HFF-Myc (cell line): ENCODE data around the gene CFAP65.

ENCODE experiments used
- DNase-seq: peaks from one replicate; pipeline ENCODE4 v3.0.0-alpha.2; 2011; ENCODE audit warnings: low read depth; ENCODE audit errors: extremely low read depth
- H3K4me3 ChIP-seq: replicated peaks from 2 replicates; pipeline ENCODE4 v1.5.1; 2011; ENCODE audit warnings: low read depth, mild to moderate bottlenecking, control low read depth, low read length
- TF ChIP-seq, protein P1 (sequence below): IDR thresholded peaks from 2 replicates; pipeline ENCODE4 v1.5.1; 2012; ENCODE audit warnings: mild to moderate bottlenecking, low read depth, low read length, control low read depth; ENCODE audit errors: missing control alignments

The CFAP65 gene

GRCh38 chr2:219078951-219079350 is 37.6 kb upstream of the CFAP65 start:
- DNase-seq: no peak
- no peak overlapping the region for H3K4me3 ChIP-seq
- TF ChIP-seq, protein P1, sequence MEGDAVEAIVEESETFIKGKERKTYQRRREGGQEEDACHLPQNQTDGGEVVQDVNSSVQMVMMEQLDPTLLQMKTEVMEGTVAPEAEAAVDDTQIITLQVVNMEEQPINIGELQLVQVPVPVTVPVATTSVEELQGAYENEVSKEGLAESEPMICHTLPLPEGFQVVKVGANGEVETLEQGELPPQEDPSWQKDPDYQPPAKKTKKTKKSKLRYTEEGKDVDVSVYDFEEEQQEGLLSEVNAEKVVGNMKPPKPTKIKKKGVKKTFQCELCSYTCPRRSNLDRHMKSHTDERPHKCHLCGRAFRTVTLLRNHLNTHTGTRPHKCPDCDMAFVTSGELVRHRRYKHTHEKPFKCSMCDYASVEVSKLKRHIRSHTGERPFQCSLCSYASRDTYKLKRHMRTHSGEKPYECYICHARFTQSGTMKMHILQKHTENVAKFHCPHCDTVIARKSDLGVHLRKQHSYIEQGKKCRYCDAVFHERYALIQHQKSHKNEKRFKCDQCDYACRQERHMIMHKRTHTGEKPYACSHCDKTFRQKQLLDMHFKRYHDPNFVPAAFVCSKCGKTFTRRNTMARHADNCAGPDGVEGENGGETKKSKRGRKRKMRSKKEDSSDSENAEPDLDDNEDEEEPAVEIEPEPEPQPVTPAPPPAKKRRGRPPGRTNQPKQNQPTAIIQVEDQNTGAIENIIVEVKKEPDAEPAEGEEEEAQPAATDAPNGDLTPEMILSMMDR: no peak

GRCh38 chr2:219078126-219078525 is 36.8 kb upstream of the CFAP65 start:
- TF ChIP-seq, protein P1: no peak
- no peak for DNase-seq
- H3K4me3 ChIP-seq: no peak overlapping the region

- H3K4me3 ChIP-seq: no peak overlapping the region
- no peak for DNase-seq
- TF ChIP-seq, protein P1: no peak
Measured at GRCh38 chr2:219076253-219076652, 34.9 kb upstream of the CFAP65 start.

- H3K4me3 ChIP-seq: no peak overlapping the region
- TF ChIP-seq, protein P1: peak; percentile 67
Measured at GRCh38 chr2:219073413-219074129, 32.3 kb upstream of the CFAP65 start.

DNA sequence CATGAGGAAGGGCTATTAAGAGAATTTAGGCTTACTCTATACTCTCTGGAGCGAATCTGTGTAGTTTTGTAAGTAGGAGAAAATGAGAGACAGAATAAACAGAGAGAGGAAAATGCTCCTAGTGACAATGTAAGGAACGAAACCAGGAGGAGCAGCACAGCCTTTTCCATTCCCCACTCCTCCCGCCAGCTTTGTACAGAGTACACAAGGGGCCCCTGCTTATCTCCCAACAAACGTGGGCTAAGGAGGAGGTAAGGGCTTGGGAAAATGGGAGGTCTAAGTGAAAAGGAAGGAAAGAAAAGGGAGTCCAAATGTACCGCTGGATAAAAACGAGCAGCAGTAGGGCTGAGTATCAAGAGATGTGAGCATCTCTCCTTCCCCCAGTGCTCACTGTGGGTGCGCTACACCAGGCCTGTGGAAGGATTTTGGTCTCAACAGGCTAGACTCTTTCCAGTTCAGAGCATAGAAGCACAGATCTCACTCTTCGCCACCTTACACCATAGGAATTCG is 31.5 kb upstream of the CFAP65 start:
- DNase-seq: no peak
- H3K4me3 ChIP-seq: no peak overlapping the region
- TF ChIP-seq, protein P1: no peak

More at GRCh38 chr2:219073413-219074129, 32.3 kb upstream of the CFAP65 start:
- peak; percentile 12 for DNase-seq

GRCh38 chr2:219071131-219071816 is 30.0 kb upstream of the CFAP65 start:
- no peak overlapping the region for H3K4me3 ChIP-seq
- TF ChIP-seq, protein P1: no peak
- DNase-seq: no peak
